A549 (cell line): Measurements from ENCODE around the gene CUL3. TPM values are rescaled to one million over a fixed set of nuclear protein-coding genes. Genes with fewer than 3 reads are reported as not detected.

Experiments used
- ATAC-seq, 2 experiments: fragments of 200-7000 bp in 1 of 2; fragments of >200 bp in 1 of 2; cut with Nextera tagmentation in 1 of 2; cut with Tn5 transposase in 1 of 2; 3 replicates each; pipeline versions ENCODE4 v1.8.0 to v1.9.1; 2018 to 2020; ENCODE audit warnings: mild to moderate bottlenecking in 1 of 2, moderate library complexity in 1 of 2
- CTCF ChIA-PET: fragments of 300-600 bp; sonication (Branson Sonifier 250); formaldehyde crosslinking; extraction: SDS; loops from one replicate; lab custom pipeline; 2021; ENCODE audit warnings: antibody characterized with exemption, inconsistent platforms; lab: Yijun Ruan, JAX
- POLR2A ChIA-PET: fragments of 350-600 bp; formaldehyde crosslinking; extraction: SDS; loops from one replicate; lab custom pipeline; 2021; ENCODE audit warnings: antibody characterized with exemption, inconsistent platforms; lab: Yijun Ruan, JAX
- DNase-seq, 2 experiments: peaks; one replicate each; pipeline versions ENCODE4 v3.0.0 to v3.0.0-alpha.2; 2011 to 2016; ENCODE audit warnings: low read depth in 1 of 2, low spot score in 1 of 2
- FAIRE-seq: peaks from 2 replicates; lab custom pipeline; 2011; peaks lifted over from hg19 to GRCh38; lab: Jason Lieb, UNC
- H3K27ac ChIP-seq, 2 experiments: fragments of >200 bp; sonication (Bioruptor Twin); formaldehyde crosslinking; 3 replicates each; pipeline ENCODE4 v1.5.1; 2016 to 2017
- H3K4me1 ChIP-seq: fragments of >200 bp; sonication (Bioruptor Twin); formaldehyde crosslinking; 3 replicates; pipeline ENCODE4 v1.6.1; 2016
- H3K4me2 ChIP-seq: fragments of >200 bp; sonication (Bioruptor Twin); formaldehyde crosslinking; 3 replicates; pipeline ENCODE4 v1.6.1; 2016
- H3K4me3 ChIP-seq: fragments of >200 bp; sonication (Bioruptor Twin); formaldehyde crosslinking; 3 replicates; pipeline ENCODE4 v1.5.1; 2016
- H3K9me3 ChIP-seq: fragments of >200 bp; sonication (Bioruptor Twin); formaldehyde crosslinking; 3 replicates; pipeline ENCODE4 v1.6.1; 2016
- CBX2 ChIP-seq: fragments of 200-600 bp; sonication (generic); IDR thresholded peaks from 2 replicates; pipeline ENCODE4 v1.6.1; 2016; ENCODE audit warnings: low read depth, mild to moderate bottlenecking, borderline replicate concordance
- CHD2 ChIP-seq: fragments of 150-350 bp; IDR thresholded peaks from 2 replicates; pipeline ENCODE4 v1.6.1; 2014; ENCODE audit warnings: low read length; ENCODE audit not compliant: partially characterized antibody
- EHF ChIP-seq: fragments of 250-450 bp; sonication (Bioruptor Pico); IDR thresholded peaks from 2 replicates; pipeline ENCODE4 v1.5.0; 2020; ENCODE audit warnings: mild to moderate bottlenecking
- ESRRA ChIP-seq: fragments of 150-350 bp; IDR thresholded peaks from 2 replicates; pipeline ENCODE4 v1.6.1; 2014; ENCODE audit warnings: mild to moderate bottlenecking, low read length, borderline replicate concordance
- FOXS1 ChIP-seq: fragments of 250-450 bp; sonication (Bioruptor Pico); IDR thresholded peaks from 2 replicates; pipeline ENCODE4 v1.5.0; 2020; ENCODE audit warnings: mild to moderate bottlenecking, moderate library complexity
- HEYL ChIP-seq: fragments of 250-450 bp; sonication (Bioruptor Pico); IDR thresholded peaks from 2 replicates; pipeline ENCODE4 v1.8.0; 2021; ENCODE audit warnings: mild to moderate bottlenecking, moderate library complexity
- HMGXB4 ChIP-seq: fragments of 250-450 bp; sonication (Bioruptor Pico); IDR thresholded peaks from 2 replicates; pipeline ENCODE4 v1.5.0; 2021; ENCODE audit warnings: mild to moderate bottlenecking, moderate library complexity, borderline replicate concordance
- HOXB13 ChIP-seq: fragments of 250-450 bp; sonication (Bioruptor Pico); IDR thresholded peaks from 2 replicates; pipeline ENCODE4 v1.5.0; 2020; ENCODE audit warnings: low read depth, mild to moderate bottlenecking, moderate library complexity
- HOXB5 ChIP-seq: fragments of 250-450 bp; sonication (Bioruptor Pico); IDR thresholded peaks from 2 replicates; pipeline ENCODE4 v1.5.0; 2020; ENCODE audit warnings: mild to moderate bottlenecking, moderate library complexity
- JUN ChIP-seq, 2 experiments: fragments of >200 bp; sonication (Bioruptor Twin); formaldehyde crosslinking; IDR thresholded peaks; 2 replicates in 1 of 2; 3 replicates in 1 of 2; pipeline ENCODE4 v1.6.1; 2016 to 2017
- JUNB ChIP-seq: fragments of >200 bp; sonication (Bioruptor Twin); formaldehyde crosslinking; IDR thresholded peaks from 2 replicates; pipeline ENCODE4 v1.6.1; 2016
- KDM1A ChIP-seq: fragments of 200-600 bp; sonication (generic); IDR thresholded peaks from 2 replicates; pipeline ENCODE4 v1.6.1; 2016; ENCODE audit warnings: low read depth, mild to moderate bottlenecking
- PBX3 ChIP-seq: IDR thresholded peaks from 2 replicates; pipeline ENCODE4 v1.6.1; 2012
- PHF8 ChIP-seq: fragments of 200-600 bp; sonication (generic); IDR thresholded peaks from 2 replicates; pipeline ENCODE4 v1.6.1; 2016; ENCODE audit warnings: low read depth, mild to moderate bottlenecking, antibody characterized with exemption, moderate library complexity, borderline replicate concordance
- POLR2AphosphoS2 ChIP-seq: conservative IDR thresholded peaks from 2 replicates; pipeline ENCODE4 v1.6.1; 2012; ENCODE audit warnings: low read length, improper control_type of control experiment, inconsistent platforms
- RAD21 ChIP-seq, 2 experiments: fragments of >200 bp in 1 of 2; sonication (Bioruptor Twin) in 1 of 2; formaldehyde crosslinking in 1 of 2; IDR thresholded peaks in 1 of 2; conservative IDR thresholded peaks in 1 of 2; 2 replicates in 1 of 2; 3 replicates in 1 of 2; pipeline ENCODE4 v1.6.1; 2012 to 2018; ENCODE audit warnings: inconsistent platforms in 1 of 2
- RARB ChIP-seq: fragments of 250-450 bp; sonication (Bioruptor Pico); IDR thresholded peaks from 2 replicates; pipeline ENCODE4 v1.8.0; 2021; ENCODE audit warnings: mild to moderate bottlenecking, moderate library complexity
- TP53 ChIP-seq: fragments of 250-450 bp; sonication (Bioruptor Pico); IDR thresholded peaks from 2 replicates; pipeline ENCODE4 v1.5.0; 2021; ENCODE audit warnings: mild to moderate bottlenecking, moderate library complexity
- USF2 ChIP-seq: fragments of 450-650 bp; IDR thresholded peaks from 2 replicates; pipeline ENCODE4 v1.6.1; 2014; ENCODE audit warnings: antibody characterized with exemption
- ZNF302 ChIP-seq: fragments of 250-450 bp; sonication (Bioruptor Pico); IDR thresholded peaks from 2 replicates; pipeline ENCODE4 v1.9.0; 2021; ENCODE audit warnings: inconsistent platforms, mild to moderate bottlenecking, moderate library complexity
- WGBS: methylation state at CpG from one replicate; pipeline ENCODE4 v1.1.6; 2017; ENCODE audit errors: missing lambda C conversion rate; 5-methylcytosine and 5-hydroxymethylcytosine counted together
- polyA plus RNA-seq, 4 experiments: library from polyadenylated mRNA; depleted of rRNA in 3 of 4; stranded (reverse); fragments of >200 nt; fragmentation: RNase III in 1 of 4; extraction: RNeasy Plus Mini Kit Qiagen cat#74134 plus additional on column Dnase treatment in 1 of 4; gene quantifications; 2 replicates in 3 of 4; 3 replicates in 1 of 4; pipeline ENCODE4 v1.2.3, GENCODE V29; 2011 to 2017
- TF ChIP-seq, protein P1 (sequence below): fragments of 150-350 bp; IDR thresholded peaks from 2 replicates; pipeline ENCODE4 v1.6.1; 2014; ENCODE audit warnings: low read depth, mild to moderate bottlenecking, low read length
- TF ChIP-seq, protein P2 (sequence below): IDR thresholded peaks from 2 replicates; pipeline ENCODE4 v1.6.1; 2012; ENCODE audit warnings: low read depth, borderline replicate concordance
- TF ChIP-seq, protein P3 (sequence below): fragments of >200 bp; sonication (Bioruptor Twin); formaldehyde crosslinking; IDR thresholded peaks from 3 replicates; pipeline ENCODE4 v1.6.1; 2016
- TF ChIP-seq, protein P4 (sequence below): fragments of >200 bp; sonication (Bioruptor Twin); formaldehyde crosslinking; IDR thresholded peaks from 2 replicates; pipeline ENCODE4 v1.6.1; 2016

CUL3 gene
- polyA plus RNA-seq, 2 of the 4 experiments (the other 2 are of a cell fraction), result 70.5 to 73.9 TPM

DNA sequence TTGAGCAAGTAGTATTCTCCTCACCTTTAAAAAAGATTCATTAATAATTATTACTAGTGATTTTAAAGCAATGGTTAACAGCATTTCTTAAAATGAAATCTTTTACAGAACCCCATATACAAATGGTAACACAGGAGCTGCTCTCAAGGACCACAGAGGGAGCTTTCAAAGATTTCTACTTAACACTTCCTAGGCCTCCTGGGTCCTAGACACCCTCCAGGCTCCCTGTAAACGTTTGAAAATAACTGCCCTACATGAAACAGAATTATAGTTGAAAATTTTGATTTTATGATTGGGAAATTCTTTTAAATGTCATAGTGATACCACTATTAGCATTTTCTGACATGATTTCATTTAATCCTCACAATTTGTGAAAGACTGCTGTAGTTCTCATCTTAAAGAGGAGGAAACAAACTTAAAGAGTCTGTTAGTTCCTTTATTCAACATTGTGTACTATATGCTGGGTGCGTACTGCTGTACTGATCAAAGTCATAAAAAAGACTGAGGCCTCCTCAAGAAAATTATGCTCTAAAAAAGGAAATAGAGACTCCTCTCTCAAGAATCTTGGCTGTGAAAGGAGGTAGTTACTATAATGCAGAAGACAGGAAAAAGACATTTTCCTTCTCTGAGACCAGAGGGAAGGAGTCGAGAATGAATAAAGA is 10.6 kb downstream of the CUL3 start (continued):
- TF ChIP-seq ZNF302 (CRISPR knock-in tag) (no peak), PBX3 (no peak), POLR2AphosphoS2 (no peak), HMGXB4 (no peak), RAD21 (conservative IDR thresholded peaks at IDR 0.05 in 1 of 2, IDR thresholded peaks at IDR 0.05 in 1 of 2) (no peak), JUNB (no peak)

DNA sequence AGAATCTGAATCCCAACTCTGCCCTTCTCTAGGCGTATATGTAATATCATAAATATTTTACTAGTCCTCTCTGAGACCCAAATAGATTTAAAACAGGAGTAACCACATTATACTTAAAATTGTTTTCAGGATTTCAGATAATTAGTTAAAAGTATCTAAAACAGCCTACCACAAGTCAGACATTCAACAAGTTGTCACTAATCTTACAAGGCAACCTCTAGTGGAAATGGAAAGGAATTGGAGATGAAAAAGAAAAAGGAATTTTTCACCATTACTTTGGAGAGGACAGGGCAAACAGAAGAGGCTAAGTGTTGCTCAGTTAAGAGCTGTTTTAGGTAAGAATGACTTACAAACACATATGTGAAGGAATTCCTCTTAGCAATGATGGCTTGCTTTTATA is 11.4 kb downstream of the CUL3 start:
- ChIA-PET CTCF (interaction anchor here (1.3 to 1.5 kb wide), 2 partner anchors 13 to 72 kb away, joined by 3 to 4 read pairs; no protein-coding TSS in a partner anchor), POLR2A (interaction anchor here (0.6 kb wide), 1 partner anchor 10 kb away, joined by 3 read pairs; no protein-coding TSS in a partner anchor)
- WGBS, result 88% methylated on average over 1 of the region's 1 CpG
- H3K4me3 ChIP-seq, result no peak overlapping the region
- DNase-seq, result no peak
- peaks cover 73% of the 10 kb centered on the region for H3K4me1 ChIP-seq
- H3K27ac ChIP-seq, result no peak overlapping the region
- H3K4me2 ChIP-seq, result no peak overlapping the region; the same call in 1 of the 3 replicates
- no peaks in the 10 kb centered on the region for H3K9me3 ChIP-seq
- TF ChIP-seq CHD2 (no peak), EHF (CRISPR knock-in tag) (no peak), KDM1A (no peak), PHF8 (no peak)
- TF ChIP-seq, protein P1, sequence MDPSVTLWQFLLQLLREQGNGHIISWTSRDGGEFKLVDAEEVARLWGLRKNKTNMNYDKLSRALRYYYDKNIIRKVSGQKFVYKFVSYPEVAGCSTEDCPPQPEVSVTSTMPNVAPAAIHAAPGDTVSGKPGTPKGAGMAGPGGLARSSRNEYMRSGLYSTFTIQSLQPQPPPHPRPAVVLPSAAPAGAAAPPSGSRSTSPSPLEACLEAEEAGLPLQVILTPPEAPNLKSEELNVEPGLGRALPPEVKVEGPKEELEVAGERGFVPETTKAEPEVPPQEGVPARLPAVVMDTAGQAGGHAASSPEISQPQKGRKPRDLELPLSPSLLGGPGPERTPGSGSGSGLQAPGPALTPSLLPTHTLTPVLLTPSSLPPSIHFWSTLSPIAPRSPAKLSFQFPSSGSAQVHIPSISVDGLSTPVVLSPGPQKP, result no peak
- TF ChIP-seq, all 56 proteins: peak for 0
- 0 out of 6 replicates have a peak, but pooled peaks of 1 of the 2 experiments have one; percentile 18 for ATAC-seq
- no peak for FAIRE-seq

DNA sequence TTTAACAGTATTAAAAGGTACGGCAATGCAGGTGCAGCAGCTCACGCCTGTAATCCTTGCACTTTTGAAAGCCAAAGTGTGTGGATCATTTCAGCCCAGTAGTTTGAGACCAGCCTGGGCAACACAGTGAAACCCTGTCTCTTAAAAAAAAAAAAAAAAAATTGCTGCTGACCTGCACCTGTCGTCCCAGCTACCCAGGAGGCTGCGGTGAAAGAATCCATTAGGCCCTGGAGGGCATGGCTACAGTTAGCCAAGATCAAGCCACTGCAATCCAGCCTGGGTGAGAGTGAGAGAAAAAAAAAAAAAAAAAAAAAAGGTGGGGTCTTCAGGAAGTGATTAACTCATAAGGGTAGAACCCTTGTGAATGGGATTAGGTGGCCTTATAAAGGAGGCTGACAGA is 12.8 kb downstream of the CUL3 start:
- Histone ChIP-seq H3K27ac (no peak overlapping the region), H3K9me3 (no peaks in the 10 kb centered on the region), H3K4me2 (no peak overlapping the region), H3K4me1 (peaks cover 78% of the 10 kb centered on the region), H3K4me3 (no peak overlapping the region)
- WGBS, result 80% methylated on average over 4 of the region's 4 CpGs
- POLR2A ChIA-PET, result interaction anchor here (3.2 kb wide), 1 partner anchor 13 kb away, joined by 12 read pairs; the partner anchor contains the start of gene CUL3
- no peak for FAIRE-seq
- no peak for DNase-seq
- no peak; a peak in 1 of 6 replicates for ATAC-seq
- no peak for TF ChIP-seq USF2
- no peak for TF ChIP-seq FOXS1 (CRISPR knock-in tag)
- no peak for TF ChIP-seq EHF (CRISPR knock-in tag)
- no peak for TF ChIP-seq TP53 (CRISPR knock-in tag)
- TF ChIP-seq POLR2AphosphoS2, result no peak
- TF ChIP-seq JUN (IDR thresholded peaks at IDR 0.05), result no peak
- TF ChIP-seq, protein P2, sequence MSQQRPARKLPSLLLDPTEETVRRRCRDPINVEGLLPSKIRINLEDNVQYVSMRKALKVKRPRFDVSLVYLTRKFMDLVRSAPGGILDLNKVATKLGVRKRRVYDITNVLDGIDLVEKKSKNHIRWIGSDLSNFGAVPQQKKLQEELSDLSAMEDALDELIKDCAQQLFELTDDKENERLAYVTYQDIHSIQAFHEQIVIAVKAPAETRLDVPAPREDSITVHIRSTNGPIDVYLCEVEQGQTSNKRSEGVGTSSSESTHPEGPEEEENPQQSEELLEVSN, result no peak
- TF ChIP-seq ESRRA, result no peak
- TF ChIP-seq, protein P3, sequence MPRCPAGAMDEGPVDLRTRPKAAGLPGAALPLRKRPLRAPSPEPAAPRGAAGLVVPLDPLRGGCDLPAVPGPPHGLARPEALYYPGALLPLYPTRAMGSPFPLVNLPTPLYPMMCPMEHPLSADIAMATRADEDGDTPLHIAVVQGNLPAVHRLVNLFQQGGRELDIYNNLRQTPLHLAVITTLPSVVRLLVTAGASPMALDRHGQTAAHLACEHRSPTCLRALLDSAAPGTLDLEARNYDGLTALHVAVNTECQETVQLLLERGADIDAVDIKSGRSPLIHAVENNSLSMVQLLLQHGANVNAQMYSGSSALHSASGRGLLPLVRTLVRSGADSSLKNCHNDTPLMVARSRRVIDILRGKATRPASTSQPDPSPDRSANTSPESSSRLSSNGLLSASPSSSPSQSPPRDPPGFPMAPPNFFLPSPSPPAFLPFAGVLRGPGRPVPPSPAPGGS, result no peak
- no peak for TF ChIP-seq HOXB5 (CRISPR knock-in tag)
- TF ChIP-seq CBX2, result no peak
- TF ChIP-seq HEYL (CRISPR knock-in tag), result no peak
- TF ChIP-seq RARB (CRISPR knock-in tag), result no peak
- TF ChIP-seq HOXB13 (CRISPR knock-in tag), result no peak
- TF ChIP-seq, protein P4, sequence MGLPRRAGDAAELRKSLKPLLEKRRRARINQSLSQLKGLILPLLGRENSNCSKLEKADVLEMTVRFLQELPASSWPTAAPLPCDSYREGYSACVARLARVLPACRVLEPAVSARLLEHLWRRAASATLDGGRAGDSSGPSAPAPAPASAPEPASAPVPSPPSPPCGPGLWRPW, result no peak
- no peak for TF ChIP-seq HMGXB4
- TF ChIP-seq, all 56 proteins: peak for 0
- CTCF ChIA-PET, result no interaction called here
